Measurements from ENCODE around the gene ZBTB24. TPM values are rescaled to one million over a fixed set of nuclear protein-coding genes. Genes with fewer than 3 reads are reported as not detected.

Gene ZBTB24
- total RNA-seq, 2 donors from 2014 or later, result 9.2 to 9.8 TPM

DNA sequence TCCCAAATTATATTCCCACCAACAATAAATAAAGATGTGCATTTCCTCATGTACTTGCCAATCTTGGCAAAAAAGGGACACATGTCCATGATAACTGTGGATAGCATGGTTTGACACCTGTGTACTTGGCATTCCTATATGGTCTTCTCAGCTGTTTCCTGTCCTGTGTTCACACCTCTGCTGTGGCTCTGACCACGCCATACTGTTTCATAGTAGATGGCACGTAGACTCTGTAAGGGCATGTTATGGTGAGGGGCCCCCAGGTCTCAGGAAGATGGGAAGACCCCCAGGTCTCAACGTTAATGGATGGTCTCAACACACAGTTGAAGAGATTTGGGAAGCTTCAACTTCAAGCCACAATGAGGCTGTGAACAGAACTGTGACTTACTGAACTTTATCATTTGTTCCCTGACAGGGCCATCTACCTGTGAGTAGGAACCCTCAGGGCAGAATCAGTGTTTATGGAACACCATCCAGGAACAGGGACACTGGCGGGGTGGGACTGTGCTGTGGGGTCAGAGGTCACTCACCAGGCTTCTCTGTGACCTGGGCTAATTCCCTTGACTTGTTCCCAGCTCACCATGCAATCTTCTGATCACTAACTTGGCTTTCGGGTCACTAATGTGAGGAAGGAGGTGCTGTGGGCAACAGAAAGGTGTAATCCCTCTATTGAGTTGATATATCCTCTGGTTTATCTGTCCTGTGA lies 11.8 kb downstream of the ZBTB24 start:
- H3K27me3 Mint-ChIP-seq (ENCODE audit: insufficient read depth), result no peaks in the 10 kb centered on the region
- Histone ChIP-seq H3K36me3 (ENCODE audit: control insufficient read depth, insufficient read depth, low read length) (peaks cover 84% of the 10 kb centered on the region), H3K27ac (ENCODE audit: low read depth, low read length) (no peak overlapping the region), H3K9ac (ENCODE audit: extremely low read depth, low read length, poor library complexity, severe bottlenecking) (no peak overlapping the region), H3K27me3 (ENCODE audit: control insufficient read depth, insufficient read depth, low read length, poor library complexity, severe bottlenecking) (no peaks in the 10 kb centered on the region), H3K4me3 (ENCODE audit: low read length) (no peak overlapping the region), H3K9me3 (ENCODE audit: control insufficient read depth, low read length) (peaks cover 6% of the 10 kb centered on the region), H3K4me1 (ENCODE audit: control insufficient read depth, insufficient read depth, low read length) (no peaks in the 10 kb centered on the region)
- DNase-seq, result no peak
- H3K4me1 Mint-ChIP-seq, result peaks cover 6% of the 10 kb centered on the region
- no peak overlapping the region for H3K27ac Mint-ChIP-seq
- H3K36me3 Mint-ChIP-seq (ENCODE audit: low read depth), result peaks cover 82% of the 10 kb centered on the region
- H3K9me3 Mint-ChIP-seq, result no peaks in the 10 kb centered on the region
- WGBS, 2 experiments (ENCODE audit: insufficient coverage in 1 of 2, insufficient read length in 1 of 2), result 95 to 96% methylated on average over 4 to 5 of the region's 5 CpGs
- no peak overlapping the region for H3K4me3 Mint-ChIP-seq
- TF ChIP-seq, protein P1, sequence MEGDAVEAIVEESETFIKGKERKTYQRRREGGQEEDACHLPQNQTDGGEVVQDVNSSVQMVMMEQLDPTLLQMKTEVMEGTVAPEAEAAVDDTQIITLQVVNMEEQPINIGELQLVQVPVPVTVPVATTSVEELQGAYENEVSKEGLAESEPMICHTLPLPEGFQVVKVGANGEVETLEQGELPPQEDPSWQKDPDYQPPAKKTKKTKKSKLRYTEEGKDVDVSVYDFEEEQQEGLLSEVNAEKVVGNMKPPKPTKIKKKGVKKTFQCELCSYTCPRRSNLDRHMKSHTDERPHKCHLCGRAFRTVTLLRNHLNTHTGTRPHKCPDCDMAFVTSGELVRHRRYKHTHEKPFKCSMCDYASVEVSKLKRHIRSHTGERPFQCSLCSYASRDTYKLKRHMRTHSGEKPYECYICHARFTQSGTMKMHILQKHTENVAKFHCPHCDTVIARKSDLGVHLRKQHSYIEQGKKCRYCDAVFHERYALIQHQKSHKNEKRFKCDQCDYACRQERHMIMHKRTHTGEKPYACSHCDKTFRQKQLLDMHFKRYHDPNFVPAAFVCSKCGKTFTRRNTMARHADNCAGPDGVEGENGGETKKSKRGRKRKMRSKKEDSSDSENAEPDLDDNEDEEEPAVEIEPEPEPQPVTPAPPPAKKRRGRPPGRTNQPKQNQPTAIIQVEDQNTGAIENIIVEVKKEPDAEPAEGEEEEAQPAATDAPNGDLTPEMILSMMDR (conservative IDR thresholded peaks at IDR 0.05), result no peak

DNA sequence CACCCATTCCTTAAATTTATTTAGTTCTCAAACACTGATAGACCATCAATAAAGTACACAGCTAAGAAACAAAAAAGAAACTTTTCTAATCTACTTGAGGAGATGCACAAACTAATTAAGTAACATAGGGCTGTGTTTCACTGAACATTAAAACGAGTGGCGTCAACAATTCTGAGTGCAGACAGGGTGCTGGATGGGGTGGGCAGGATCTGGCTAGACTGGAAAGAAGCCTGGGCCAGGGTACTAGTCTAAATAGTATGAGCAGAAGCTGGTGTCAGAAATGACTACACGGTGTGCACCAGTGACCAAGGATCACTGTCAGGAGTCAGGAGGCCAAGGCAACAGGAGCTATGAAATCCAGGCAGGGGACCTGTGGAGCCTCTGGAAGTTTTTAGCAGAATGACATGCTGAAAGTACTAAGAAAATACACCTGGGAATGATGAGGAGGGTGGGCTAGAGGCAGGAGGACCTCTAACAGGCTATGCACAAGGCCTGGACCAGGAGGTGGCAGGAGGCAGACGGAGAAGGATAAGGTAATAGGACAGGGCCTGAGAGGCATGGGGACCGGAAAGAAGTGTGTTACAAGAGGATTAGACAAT lies 13.3 kb downstream of the ZBTB24 start:
- TF ChIP-seq, protein P1 (conservative IDR thresholded peaks at IDR 0.05), result no peak
- no peak for DNase-seq
- Mint-ChIP-seq H3K9me3 (no peaks in the 10 kb centered on the region), H3K27me3 (ENCODE audit: insufficient read depth) (no peaks in the 10 kb centered on the region), H3K4me1 (peaks cover 2% of the 10 kb centered on the region), H3K36me3 (ENCODE audit: low read depth) (peaks cover 83% of the 10 kb centered on the region), H3K27ac (no peak overlapping the region), H3K4me3 (no peak overlapping the region)
- no peak overlapping the region for H3K4me3 ChIP-seq (ENCODE audit: low read length)
- peaks cover 6% of the 10 kb centered on the region for H3K9me3 ChIP-seq (ENCODE audit: control insufficient read depth, low read length)
- no peaks in the 10 kb centered on the region for H3K27me3 ChIP-seq (ENCODE audit: control insufficient read depth, insufficient read depth, low read length, poor library complexity, severe bottlenecking)
- H3K9ac ChIP-seq (ENCODE audit: extremely low read depth, low read length, poor library complexity, severe bottlenecking), result no peak overlapping the region
- H3K27ac ChIP-seq (ENCODE audit: low read depth, low read length), result no peak overlapping the region
- H3K36me3 ChIP-seq (ENCODE audit: control insufficient read depth, insufficient read depth, low read length), result peaks cover 85% of the 10 kb centered on the region
- WGBS, 2 experiments (ENCODE audit: insufficient coverage in 1 of 2, insufficient read length in 1 of 2), result 88 to 92% methylated on average over 5 of the region's 5 CpGs
- no peaks in the 10 kb centered on the region for H3K4me1 ChIP-seq (ENCODE audit: control insufficient read depth, insufficient read depth, low read length)

DNA sequence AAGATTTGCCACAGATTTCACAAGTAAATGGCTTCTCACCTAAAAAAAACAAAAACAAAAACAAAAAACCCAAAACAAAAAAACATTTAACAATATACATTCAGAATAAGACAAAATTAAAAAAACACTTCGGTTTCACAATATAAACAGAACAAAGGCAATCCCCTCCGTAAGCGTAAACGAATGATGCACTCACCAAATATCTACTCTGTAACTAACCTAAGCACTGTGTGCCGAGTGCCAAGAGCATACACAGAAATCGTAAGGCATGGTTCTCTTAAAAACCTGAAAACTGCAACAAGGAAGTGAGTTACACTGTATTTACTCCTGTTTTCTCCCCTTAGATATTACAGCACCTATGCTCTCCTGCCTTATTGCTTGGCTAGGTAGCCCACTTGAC lies 15.3 kb downstream of the ZBTB24 start:
- Histone ChIP-seq H3K4me1 (ENCODE audit: control insufficient read depth, insufficient read depth, low read length) (no peaks in the 10 kb centered on the region), H3K36me3 (ENCODE audit: control insufficient read depth, insufficient read depth, low read length) (peaks cover 74% of the 10 kb centered on the region), H3K4me3 (ENCODE audit: low read length) (no peak overlapping the region), H3K9ac (ENCODE audit: extremely low read depth, low read length, poor library complexity, severe bottlenecking) (no peak overlapping the region), H3K9me3 (ENCODE audit: control insufficient read depth, low read length) (peaks cover 6% of the 10 kb centered on the region), H3K27ac (ENCODE audit: low read depth, low read length) (no peak overlapping the region), H3K27me3 (ENCODE audit: control insufficient read depth, insufficient read depth, low read length, poor library complexity, severe bottlenecking) (no peaks in the 10 kb centered on the region)
- TF ChIP-seq, protein P1 (conservative IDR thresholded peaks at IDR 0.05), result no peak
- no peak overlapping the region for H3K27ac Mint-ChIP-seq
- DNase-seq, result no peak
- H3K4me1 Mint-ChIP-seq, result peaks cover 2% of the 10 kb centered on the region
- peaks cover 82% of the 10 kb centered on the region for H3K36me3 Mint-ChIP-seq (ENCODE audit: low read depth)
- H3K4me3 Mint-ChIP-seq, result no peak overlapping the region
- no peaks in the 10 kb centered on the region for H3K27me3 Mint-ChIP-seq (ENCODE audit: insufficient read depth)
- 88 to 97% methylated on average over 1 to 6 of the region's 6 CpGs for WGBS, 2 experiments (ENCODE audit: insufficient coverage in 1 of 2, insufficient read length in 1 of 2)
- no peaks in the 10 kb centered on the region for H3K9me3 Mint-ChIP-seq

All from endodermal cell (in vitro differentiated cells).